GM12878 (cell line): ENCODE measurements around the gene KRTCAP3.

Source experiments
- ASH2L ChIP-seq: fragments of 300-600, 200-600 bp; sonication (generic); IDR thresholded peaks from 2 replicates; pipeline ENCODE4 v1.6.1; 2017; ENCODE audit warnings: low read depth, mild to moderate bottlenecking, borderline replicate concordance
- GABPA ChIP-seq: IDR thresholded peaks from 2 replicates; pipeline ENCODE4 v1.6.1; 2014; ENCODE audit warnings: antibody characterized with exemption, low read depth, mild to moderate bottlenecking, inconsistent platforms
- TF ChIP-seq, protein P1 (sequence below), 3 experiments: IDR thresholded peaks in 2 of 3; conservative IDR thresholded peaks in 1 of 3; 2 replicates each; pipeline ENCODE4 v1.5.1; 2011; ENCODE audit warnings: low read depth in 3 of 3, low read length in 3 of 3, mild to moderate bottlenecking in 3 of 3, control low read depth in 2 of 3, moderate library complexity in 2 of 3, inconsistent platforms in 1 of 3, mixed read lengths in 1 of 3; ENCODE audit not compliant: control insufficient read depth in 2 of 3, insufficient read depth in 1 of 3; ENCODE audit errors: extremely low read depth in 1 of 3

DNA sequence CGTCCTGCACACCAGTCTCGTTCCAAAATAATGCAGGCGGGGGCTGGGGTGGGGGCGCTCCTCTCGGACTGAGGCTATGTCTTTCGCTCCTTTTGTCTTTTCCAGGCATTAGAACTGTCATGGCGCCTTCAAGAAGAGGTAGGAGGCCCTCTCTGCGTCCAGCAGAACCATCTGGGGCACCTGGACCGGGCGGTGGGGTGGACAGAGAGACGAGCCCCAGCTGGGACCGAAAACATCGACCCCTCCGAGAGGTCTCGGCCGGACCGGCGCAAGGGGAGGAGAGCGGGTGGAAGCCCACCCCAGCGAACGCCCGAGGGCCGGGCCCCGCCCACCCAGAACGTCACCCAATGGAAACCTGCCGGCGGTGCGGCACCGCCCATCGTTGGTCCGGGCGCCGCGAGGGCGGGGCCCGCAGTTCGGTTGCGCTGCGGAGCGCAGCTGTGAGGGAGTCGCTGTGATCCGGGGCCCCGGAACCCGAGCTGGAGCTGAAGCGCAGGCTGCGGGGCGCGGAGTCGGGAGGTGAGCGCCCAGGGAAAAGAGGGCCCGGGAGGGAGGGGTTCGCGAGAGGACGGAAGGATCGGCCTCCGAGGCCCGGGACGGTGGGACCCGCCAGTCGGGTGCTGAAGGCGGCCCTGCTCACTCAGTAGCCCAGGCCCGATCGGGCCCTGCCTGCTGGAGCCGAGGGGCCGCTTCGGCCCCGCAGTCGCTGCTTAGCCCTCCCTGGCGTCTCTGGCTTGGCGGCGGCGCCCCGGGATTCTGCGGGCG, 13.8 kb upstream of the KRTCAP3 start, which contains the start of gene NRBP1:
- no peak; the same call in 1 of the 2 replicates for TF ChIP-seq ASH2L
- TF ChIP-seq, protein P1, sequence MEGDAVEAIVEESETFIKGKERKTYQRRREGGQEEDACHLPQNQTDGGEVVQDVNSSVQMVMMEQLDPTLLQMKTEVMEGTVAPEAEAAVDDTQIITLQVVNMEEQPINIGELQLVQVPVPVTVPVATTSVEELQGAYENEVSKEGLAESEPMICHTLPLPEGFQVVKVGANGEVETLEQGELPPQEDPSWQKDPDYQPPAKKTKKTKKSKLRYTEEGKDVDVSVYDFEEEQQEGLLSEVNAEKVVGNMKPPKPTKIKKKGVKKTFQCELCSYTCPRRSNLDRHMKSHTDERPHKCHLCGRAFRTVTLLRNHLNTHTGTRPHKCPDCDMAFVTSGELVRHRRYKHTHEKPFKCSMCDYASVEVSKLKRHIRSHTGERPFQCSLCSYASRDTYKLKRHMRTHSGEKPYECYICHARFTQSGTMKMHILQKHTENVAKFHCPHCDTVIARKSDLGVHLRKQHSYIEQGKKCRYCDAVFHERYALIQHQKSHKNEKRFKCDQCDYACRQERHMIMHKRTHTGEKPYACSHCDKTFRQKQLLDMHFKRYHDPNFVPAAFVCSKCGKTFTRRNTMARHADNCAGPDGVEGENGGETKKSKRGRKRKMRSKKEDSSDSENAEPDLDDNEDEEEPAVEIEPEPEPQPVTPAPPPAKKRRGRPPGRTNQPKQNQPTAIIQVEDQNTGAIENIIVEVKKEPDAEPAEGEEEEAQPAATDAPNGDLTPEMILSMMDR (IDR thresholded peaks at IDR 0.05 in 2 of 3, conservative IDR thresholded peaks at IDR 0.05 in 1 of 3; ENCODE audit: control insufficient read depth in 2 of 3, extremely low read depth in 1 of 3, insufficient read depth in 1 of 3, low read depth in 3 of 3, low read length in 3 of 3), result no peak
- peak; percentile 4; the same call in 1 of the 2 replicates for TF ChIP-seq GABPA
